Activated CD4-positive, alpha-beta T cell treated with anti-CD3 and anti-CD28 coated beads for 48 hours (primary cell): ENCODE data around the gene SMIM41.

ENCODE experiments used
- DNase-seq: peaks from one replicate; pipeline ENCODE4 v3.0.0-alpha.2; 2020

Gene SMIM41

DNA sequence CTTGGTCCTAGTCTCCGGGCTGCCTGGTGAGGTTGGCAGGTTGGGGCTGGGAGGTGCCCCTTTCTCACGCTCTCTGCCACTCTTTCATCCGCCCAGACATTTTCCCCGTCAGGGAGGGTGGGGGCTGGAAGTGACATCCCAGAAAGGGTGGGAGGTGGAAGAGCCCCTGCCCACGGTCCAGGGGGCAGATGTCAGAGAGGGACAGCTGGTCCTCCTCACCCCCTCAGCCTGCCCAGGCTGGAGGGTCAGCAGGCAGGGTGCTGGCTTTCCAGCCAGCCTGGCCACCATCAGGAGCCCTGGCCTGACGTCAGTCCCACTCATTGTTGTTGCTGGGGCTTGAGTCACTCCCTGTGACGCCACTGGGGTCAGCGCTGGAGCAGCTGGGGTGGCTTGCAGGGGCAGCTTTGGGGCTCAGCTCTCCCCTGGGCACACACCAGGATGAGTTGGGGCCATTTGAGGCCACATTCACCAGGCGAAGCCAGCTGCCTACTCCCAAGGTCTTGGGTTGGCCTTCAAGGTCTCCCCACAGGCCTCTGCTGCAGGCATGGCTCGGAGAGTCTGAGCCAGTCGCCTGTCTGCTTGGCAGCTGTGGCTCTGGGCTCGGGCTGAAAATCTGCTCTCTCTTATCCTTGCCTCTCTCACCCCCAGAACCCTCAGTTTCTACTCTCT is 15.4 kb upstream of the SMIM41 start:
- DNase-seq, result no peak

DNA sequence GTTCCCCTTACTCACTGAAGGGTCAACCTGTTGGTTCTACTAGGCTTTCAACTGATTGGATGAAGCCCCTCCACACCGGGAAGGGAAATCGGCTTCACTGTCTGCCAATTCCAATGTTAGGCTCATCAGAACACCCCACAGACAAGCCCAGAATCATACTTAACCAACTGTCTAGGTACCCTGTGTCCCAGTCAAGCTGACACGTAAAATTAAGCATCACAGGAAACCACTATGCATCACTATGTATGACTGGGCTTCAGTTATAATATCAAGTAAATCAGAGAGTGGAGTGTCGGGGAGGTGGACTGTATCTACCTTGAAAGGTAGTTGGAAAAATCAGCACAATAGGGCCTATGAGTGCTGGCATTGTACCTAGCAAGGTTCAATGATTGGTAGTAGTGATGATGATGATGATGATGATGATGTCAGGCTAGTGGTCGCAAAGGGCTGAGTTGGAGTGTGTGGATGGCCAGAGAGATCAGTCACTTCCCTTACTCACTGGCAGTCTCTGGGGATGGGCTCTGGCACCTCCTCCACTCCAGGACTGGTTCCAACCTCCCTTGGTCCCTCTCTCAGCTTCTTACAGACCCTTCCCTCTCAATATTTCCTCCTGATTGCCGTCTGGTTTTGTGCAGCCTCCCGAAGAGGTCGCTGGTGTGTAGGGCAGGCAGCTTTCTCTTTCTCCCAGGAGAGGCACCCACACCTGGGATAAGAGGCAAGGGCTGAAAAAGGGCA is 13.0 kb upstream of the SMIM41 start:
- DNase-seq, result no peak

DNA sequence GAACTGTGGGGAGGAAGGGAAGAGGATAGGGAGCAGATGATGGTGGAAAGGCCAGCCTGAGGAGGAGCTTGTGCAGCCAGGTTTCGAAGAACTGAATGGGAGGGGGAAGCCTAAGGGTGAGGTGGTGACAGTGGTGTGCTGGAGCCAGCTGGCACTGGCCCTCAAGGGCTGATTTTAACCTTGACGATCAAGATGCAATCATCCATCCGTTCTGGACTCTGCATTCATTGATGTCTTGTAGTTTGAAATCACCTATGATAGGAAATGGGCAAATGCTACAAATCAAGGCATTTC is 12.5 kb upstream of the SMIM41 start:
- no peak for DNase-seq

GRCh38 chr12:52069327-52070184 is 9.9 kb upstream of the SMIM41 start, which contains the start of gene ATG101:
ATG101 (plus strand) TSS chr12:52069978; CDS start chr12:52073651, 3,673 bp downstream.
- DNase-seq, result peak; percentile 91

DNA sequence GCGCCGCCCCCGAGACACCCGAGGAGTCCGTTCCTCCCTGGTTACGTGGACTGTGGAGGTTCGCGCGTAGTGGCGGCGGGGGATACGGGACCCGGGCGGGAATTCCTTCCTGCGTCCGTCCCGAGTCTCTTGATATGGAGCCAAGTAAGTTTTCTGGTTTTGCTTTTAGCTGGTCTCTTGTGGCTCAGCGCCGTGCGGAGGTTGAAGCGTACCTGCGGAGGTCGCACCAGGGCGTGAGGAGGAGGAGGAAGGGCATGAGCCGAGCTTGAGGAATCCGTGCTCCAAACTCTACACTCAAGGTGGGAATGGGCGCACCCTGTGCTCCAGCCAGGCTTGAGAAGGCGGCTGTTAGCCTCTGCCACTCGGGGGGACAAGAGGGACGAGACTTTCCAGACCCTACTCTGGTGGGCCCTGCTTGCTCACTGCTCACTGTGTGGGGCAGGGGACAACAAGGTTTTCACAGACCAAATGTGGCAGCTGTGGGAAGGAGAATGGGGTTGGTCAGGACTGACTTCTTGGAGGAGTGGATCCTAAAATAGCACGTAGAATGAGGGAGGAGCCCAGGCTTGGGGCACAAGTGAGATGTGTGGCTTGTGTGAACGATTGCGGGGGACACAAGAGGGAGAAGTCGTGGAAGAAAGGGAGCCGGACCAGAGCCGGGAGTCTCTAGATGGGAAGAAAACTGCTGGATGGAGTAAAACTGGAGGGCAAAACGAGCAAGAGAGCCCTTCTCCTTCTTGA is 9.1 kb upstream of the SMIM41 start:
- no peak for DNase-seq

- DNase-seq, result no peak
These were observed 5.7 kb upstream of the SMIM41 start for GRCh38 chr12:52073531-52074381.

DNA sequence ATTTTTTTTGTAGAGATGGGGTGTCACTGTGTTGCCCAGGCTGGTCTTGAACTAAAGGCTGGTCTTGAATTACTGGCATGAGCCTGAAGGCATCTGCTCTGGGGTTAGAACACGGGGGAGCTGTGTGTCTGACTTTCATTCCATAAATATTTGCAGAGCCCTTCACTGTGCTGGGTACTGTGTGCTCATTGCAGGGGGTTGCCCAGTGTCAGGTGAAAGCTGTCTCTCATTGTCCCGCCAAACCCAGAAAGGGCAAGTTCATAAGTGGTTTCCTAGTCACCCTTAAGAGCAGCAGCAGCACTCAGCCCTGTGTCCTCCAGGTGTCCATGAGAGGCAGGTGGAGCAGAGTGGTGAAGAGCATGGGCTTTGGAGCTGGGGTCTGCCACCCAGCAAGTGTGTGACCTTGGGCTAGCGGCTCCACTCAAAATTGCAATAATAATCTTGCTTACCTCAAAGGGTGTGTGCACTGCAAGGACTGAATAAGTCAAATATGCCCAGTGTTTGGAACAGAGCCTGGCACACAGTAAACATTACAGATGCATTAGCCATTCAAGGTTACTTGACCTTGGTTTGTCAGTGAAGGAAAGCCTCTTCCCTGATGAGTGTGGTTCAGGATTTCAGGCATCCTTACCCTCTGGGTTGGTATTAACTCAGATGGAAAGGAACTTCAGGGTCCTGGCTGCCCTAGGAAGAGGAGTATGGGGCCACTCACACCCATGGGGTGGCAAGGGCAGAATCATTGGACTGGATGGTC is 4.4 kb upstream of the SMIM41 start:
- no peak for DNase-seq

DNA sequence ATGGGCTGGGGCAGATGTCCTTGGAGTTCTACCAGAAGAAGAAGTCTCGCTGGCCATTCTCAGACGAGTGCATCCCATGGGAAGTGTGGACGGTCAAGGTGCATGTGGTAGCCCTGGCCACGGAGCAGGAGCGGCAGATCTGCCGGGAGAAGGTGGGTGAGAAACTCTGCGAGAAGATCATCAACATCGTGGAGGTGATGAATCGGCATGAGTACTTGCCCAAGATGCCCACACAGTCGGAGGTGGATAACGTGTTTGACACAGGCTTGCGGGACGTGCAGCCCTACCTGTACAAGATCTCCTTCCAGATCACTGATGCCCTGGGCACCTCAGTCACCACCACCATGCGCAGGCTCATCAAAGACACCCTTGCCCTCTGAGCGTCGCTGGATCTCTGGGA is 2.7 kb upstream of the SMIM41 start:
- no peak for DNase-seq

- DNase-seq, result no peak
These were observed 1.2 kb upstream of the SMIM41 start for GRCh38 chr12:52078276-52078675.

- no peak for DNase-seq
These were observed 1.1 kb downstream of the SMIM41 start for GRCh38 chr12:52080403-52081251.

- no peak for DNase-seq
These were observed 1.8 kb downstream of the SMIM41 start for GRCh38 chr12:52081263-52081733.

DNA sequence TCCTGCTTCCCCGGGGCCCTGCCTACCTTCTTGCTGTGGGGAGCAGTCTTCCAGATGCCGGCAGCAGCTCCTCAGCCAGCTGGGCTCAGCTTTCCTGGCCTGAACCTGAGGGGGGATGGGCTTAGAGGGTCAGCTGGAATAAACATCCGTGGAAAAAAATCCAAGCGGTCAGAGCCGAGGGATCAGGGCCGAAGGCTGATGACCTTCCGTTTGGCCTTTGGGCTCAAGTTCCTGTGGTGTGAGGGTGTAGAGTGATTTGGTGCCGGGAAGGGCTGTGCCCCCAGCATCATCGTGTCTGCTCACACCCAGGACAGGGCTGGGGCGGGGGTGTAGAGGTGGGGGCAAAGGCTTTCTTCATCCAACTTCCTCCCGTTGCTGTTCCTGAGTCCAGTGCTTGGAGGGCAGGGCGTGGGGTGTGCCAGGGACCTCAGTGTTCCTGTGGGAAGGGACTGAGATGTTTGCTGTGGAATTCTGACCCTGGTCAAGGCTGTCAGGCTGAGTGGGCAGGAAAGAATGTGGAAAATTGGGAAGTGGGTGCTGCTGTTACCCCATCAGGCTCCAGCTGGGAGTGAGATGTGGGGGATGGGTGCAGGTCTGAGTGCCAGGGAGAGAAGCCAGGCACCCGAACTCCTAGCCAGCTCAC is 2.6 kb downstream of the SMIM41 start:
- no peak for DNase-seq

GRCh38 chr12:52082669-52082987 is 3.1 kb downstream of the SMIM41 start:
- DNase-seq, result no peak

DNA sequence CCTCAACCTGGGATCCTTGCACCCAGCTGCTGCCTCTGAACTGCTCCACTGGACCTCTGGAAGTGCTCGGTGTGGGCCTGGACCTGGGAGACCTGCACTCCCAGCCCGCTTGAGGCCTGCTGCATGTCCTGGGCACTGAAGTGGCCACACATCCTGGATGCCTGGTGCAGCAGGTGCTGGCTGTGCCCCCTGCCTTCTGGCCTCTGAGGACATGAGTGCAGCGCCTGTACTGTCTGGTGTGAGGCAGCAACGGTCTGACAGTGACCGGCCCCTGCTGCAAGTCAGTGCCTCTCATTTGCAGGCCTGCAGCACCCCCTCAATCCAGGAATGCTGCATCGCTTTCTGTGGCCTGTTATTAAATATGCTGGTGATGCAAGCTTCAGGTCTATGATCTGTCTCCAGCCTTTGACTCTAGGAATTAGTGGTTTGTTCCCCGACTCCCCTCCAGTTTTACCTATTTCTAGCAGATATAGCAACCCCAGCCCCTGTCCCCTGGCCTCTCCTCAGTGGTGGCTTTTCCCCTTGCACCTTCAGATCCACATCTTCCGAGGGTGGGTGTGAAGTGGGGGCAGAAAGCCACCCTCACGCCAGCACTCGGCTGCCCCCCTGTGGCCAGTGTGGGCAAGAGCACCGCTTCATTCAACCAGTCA is 3.6 kb downstream of the SMIM41 start:
- DNase-seq, result peak; percentile 77

DNA sequence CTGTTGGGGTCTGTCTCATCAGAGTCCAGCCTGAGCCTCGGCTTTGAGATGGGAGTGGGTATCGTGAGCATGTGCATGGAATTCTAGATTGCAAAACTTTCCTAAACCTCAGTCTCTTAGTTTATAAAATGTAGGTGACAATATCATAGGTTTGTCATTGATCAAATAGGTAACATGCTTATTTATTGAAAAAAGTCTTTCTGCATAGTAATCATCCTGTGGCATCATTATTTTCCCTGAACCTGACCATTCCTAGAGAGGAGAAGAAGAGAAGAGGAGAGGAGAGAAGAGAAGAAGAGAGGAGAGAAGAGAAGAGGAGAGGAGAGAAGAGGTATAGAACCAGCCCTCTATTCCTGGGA is 4.1 kb downstream of the SMIM41 start:
- no peak for DNase-seq

GRCh38 chr12:52084491-52085231 is 5.2 kb downstream of the SMIM41 start:
- DNase-seq, result no peak

GRCh38 chr12:52085682-52086180 is 6.2 kb downstream of the SMIM41 start:
- DNase-seq, result no peak

GRCh38 chr12:52086366-52086765 is 6.9 kb downstream of the SMIM41 start:
- DNase-seq, result no peak
